ENCODE measurements around the gene WNT4.

GRCh38 chr1:22112554-22112953, 30.3 kb downstream of the WNT4 start:
- TF ChIP-seq SIN3A (IDR thresholded peaks at IDR 0.05; ENCODE audit: borderline replicate concordance, insufficient read depth, low read depth, low read length) (no peak), POLR2AphosphoS5 (IDR thresholded peaks at IDR 0.05; ENCODE audit: low read depth, low read length) (no peak)
- TF ChIP-seq, protein P1, sequence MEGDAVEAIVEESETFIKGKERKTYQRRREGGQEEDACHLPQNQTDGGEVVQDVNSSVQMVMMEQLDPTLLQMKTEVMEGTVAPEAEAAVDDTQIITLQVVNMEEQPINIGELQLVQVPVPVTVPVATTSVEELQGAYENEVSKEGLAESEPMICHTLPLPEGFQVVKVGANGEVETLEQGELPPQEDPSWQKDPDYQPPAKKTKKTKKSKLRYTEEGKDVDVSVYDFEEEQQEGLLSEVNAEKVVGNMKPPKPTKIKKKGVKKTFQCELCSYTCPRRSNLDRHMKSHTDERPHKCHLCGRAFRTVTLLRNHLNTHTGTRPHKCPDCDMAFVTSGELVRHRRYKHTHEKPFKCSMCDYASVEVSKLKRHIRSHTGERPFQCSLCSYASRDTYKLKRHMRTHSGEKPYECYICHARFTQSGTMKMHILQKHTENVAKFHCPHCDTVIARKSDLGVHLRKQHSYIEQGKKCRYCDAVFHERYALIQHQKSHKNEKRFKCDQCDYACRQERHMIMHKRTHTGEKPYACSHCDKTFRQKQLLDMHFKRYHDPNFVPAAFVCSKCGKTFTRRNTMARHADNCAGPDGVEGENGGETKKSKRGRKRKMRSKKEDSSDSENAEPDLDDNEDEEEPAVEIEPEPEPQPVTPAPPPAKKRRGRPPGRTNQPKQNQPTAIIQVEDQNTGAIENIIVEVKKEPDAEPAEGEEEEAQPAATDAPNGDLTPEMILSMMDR (IDR thresholded peaks at IDR 0.05) = no peak
